HG02973 (cell line): ENCODE measurements around the gene TRPV2.
A peak's percentile ranks its signal among the peaks of the same experiment; 100 is the strongest.

Experiments used
- ATAC-seq: cut with Tn5 transposase; IDR thresholded peaks from one replicate; pipeline ENCODE4 v1.9.1; 2021; ENCODE audit warnings: moderate library complexity; ENCODE audit not compliant: unreplicated experiment

Gene TRPV2

GRCh38 chr17:16406742-16407674 is 8.4 kb upstream of the TRPV2 start:
- ATAC-seq = no peak

- peak; percentile 66 for ATAC-seq
Observed at GRCh38 chr17:16407911-16408588, 7.3 kb upstream of the TRPV2 start.

GRCh38 chr17:16417399-16417798 is 2.0 kb downstream of the TRPV2 start:
- no peak for ATAC-seq

GRCh38 chr17:16417896-16418684 is 2.7 kb downstream of the TRPV2 start:
- ATAC-seq = no peak

- no peak for ATAC-seq
Observed at GRCh38 chr17:16418685-16419068, 3.3 kb downstream of the TRPV2 start.

- ATAC-seq = peak; percentile 48
Observed at GRCh38 chr17:16419074-16419928, 3.9 kb downstream of the TRPV2 start.

GRCh38 chr17:16419929-16420271 is 4.5 kb downstream of the TRPV2 start:
- ATAC-seq = no peak

- ATAC-seq = no peak
Observed at GRCh38 chr17:16422416-16422815, 7.0 kb downstream of the TRPV2 start.

- no peak for ATAC-seq
Observed at GRCh38 chr17:16423226-16423872, 8.0 kb downstream of the TRPV2 start.

- ATAC-seq = no peak
Observed at GRCh38 chr17:16425202-16425601, 9.8 kb downstream of the TRPV2 start.

- ATAC-seq = no peak
Observed at GRCh38 chr17:16425698-16426659, 10.6 kb downstream of the TRPV2 start.

GRCh38 chr17:16427020-16427419 is 11.6 kb downstream of the TRPV2 start:
- no peak for ATAC-seq

- ATAC-seq = no peak
Observed at GRCh38 chr17:16428098-16428882, 12.9 kb downstream of the TRPV2 start.

- ATAC-seq = no peak
Observed at GRCh38 chr17:16429083-16429482, 13.7 kb downstream of the TRPV2 start.

GRCh38 chr17:16430650-16431049 is 15.3 kb downstream of the TRPV2 start:
- no peak for ATAC-seq

- ATAC-seq = no peak
Observed at GRCh38 chr17:16432017-16432416, 16.6 kb downstream of the TRPV2 start.

GRCh38 chr17:16433514-16433913 is 18.1 kb downstream of the TRPV2 start:
- no peak for ATAC-seq

GRCh38 chr17:16434662-16435061 is 19.3 kb downstream of the TRPV2 start:
- no peak for ATAC-seq
